Measurements from ENCODE around the gene F2RL2.

- TF ChIP-seq CTCF (IDR thresholded peaks at IDR 0.05; ENCODE audit: borderline replicate concordance, extremely low read depth, low read length, poor library complexity, severe bottlenecking) (no peak), EZH2 (IDR thresholded peaks at IDR 0.05; ENCODE audit: borderline replicate concordance, low read depth, low read length, severe bottlenecking) (no peak)
Measured at GRCh38 chr5:76576450-76576849, 46.8 kb downstream of the F2RL2 start.
